WTC11 (cell line): ENCODE data around the gene SAT1.

Source experiments
- CREB1 ChIP-seq: sonication (generic); formaldehyde crosslinking; IDR thresholded peaks from 2 replicates; pipeline ENCODE4 v1.8.0; 2023; ENCODE audit warnings: mild to moderate bottlenecking, missing genetic modification reagents
- NFATC4 ChIP-seq: fragments of 250-450 bp; sonication (Bioruptor Pico); IDR thresholded peaks from 2 replicates; pipeline ENCODE4 v1.9.0; 2021; ENCODE audit warnings: mild to moderate bottlenecking
- TF ChIP-seq, protein P1 (sequence below): sonication (generic); formaldehyde crosslinking; IDR thresholded peaks from 2 replicates; pipeline ENCODE4 v1.8.1; 2022; ENCODE audit warnings: missing genetic modification reagents, borderline replicate concordance
- TF ChIP-seq, protein P2 (sequence below): fragments of 200-600 bp; IDR thresholded peaks from 2 replicates; pipeline ENCODE4 v1.8.0; 2022; ENCODE audit warnings: antibody characterized with exemption
- TF ChIP-seq, protein P3 (sequence below): sonication (generic); formaldehyde crosslinking; IDR thresholded peaks from 2 replicates; pipeline ENCODE4 v1.8.0; 2023; ENCODE audit warnings: missing genetic modification reagents
- TF ChIP-seq, protein P4 (sequence below): sonication (generic); formaldehyde crosslinking; IDR thresholded peaks from 2 replicates; pipeline ENCODE4 v1.8.1; 2023; ENCODE audit warnings: mild to moderate bottlenecking, missing genetic modification reagents, moderate library complexity

DNA sequence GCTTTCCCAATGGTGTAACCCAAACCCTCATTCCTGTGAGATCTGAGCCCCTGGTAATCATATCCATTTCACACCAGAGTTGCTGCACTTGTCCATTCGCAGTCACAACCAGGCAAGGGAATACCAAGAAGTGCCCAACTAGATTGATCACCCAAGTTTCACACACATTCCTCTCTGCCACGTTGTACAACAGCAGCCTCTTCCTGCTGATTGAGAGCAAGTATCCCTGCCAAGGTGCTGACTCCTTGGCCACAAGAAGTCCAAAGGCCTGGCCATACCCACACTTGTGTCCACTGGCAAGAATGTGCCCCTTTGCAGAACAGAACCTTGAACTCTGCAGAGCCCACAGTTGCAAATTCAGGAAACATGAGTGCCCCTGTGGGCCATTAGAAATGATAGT is 33.4 kb upstream of the SAT1 start:
- TF ChIP-seq CREB1 (CRISPR knock-in tag) (no peak), NFATC4 (CRISPR knock-in tag) (no peak)
- TF ChIP-seq, protein P1, sequence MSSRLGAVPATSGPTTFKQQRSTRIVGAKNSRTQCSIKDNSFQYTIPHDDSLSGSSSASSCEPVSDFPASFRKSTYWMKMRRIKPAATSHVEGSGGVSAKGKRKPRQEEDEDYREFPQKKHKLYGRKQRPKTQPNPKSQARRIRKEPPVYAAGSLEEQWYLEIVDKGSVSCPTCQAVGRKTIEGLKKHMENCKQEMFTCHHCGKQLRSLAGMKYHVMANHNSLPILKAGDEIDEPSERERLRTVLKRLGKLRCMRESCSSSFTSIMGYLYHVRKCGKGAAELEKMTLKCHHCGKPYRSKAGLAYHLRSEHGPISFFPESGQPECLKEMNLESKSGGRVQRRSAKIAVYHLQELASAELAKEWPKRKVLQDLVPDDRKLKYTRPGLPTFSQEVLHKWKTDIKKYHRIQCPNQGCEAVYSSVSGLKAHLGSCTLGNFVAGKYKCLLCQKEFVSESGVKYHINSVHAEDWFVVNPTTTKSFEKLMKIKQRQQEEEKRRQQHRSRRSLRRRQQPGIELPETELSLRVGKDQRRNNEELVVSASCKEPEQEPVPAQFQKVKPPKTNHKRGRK = no peak
- TF ChIP-seq, protein P2, sequence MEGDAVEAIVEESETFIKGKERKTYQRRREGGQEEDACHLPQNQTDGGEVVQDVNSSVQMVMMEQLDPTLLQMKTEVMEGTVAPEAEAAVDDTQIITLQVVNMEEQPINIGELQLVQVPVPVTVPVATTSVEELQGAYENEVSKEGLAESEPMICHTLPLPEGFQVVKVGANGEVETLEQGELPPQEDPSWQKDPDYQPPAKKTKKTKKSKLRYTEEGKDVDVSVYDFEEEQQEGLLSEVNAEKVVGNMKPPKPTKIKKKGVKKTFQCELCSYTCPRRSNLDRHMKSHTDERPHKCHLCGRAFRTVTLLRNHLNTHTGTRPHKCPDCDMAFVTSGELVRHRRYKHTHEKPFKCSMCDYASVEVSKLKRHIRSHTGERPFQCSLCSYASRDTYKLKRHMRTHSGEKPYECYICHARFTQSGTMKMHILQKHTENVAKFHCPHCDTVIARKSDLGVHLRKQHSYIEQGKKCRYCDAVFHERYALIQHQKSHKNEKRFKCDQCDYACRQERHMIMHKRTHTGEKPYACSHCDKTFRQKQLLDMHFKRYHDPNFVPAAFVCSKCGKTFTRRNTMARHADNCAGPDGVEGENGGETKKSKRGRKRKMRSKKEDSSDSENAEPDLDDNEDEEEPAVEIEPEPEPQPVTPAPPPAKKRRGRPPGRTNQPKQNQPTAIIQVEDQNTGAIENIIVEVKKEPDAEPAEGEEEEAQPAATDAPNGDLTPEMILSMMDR = no peak
- TF ChIP-seq, protein P3, sequence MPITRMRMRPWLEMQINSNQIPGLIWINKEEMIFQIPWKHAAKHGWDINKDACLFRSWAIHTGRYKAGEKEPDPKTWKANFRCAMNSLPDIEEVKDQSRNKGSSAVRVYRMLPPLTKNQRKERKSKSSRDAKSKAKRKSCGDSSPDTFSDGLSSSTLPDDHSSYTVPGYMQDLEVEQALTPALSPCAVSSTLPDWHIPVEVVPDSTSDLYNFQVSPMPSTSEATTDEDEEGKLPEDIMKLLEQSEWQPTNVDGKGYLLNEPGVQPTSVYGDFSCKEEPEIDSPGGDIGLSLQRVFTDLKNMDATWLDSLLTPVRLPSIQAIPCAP (CRISPR knock-in tag) = no peak
- TF ChIP-seq, protein P4, sequence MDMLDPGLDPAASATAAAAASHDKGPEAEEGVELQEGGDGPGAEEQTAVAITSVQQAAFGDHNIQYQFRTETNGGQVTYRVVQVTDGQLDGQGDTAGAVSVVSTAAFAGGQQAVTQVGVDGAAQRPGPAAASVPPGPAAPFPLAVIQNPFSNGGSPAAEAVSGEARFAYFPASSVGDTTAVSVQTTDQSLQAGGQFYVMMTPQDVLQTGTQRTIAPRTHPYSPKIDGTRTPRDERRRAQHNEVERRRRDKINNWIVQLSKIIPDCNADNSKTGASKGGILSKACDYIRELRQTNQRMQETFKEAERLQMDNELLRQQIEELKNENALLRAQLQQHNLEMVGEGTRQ (CRISPR knock-in tag) = no peak
